ENCODE data around the gene C6orf62.

GRCh38 chr6:24753545-24753944 is 34.6 kb upstream of the C6orf62 start:
- TF ChIP-seq, protein P1, sequence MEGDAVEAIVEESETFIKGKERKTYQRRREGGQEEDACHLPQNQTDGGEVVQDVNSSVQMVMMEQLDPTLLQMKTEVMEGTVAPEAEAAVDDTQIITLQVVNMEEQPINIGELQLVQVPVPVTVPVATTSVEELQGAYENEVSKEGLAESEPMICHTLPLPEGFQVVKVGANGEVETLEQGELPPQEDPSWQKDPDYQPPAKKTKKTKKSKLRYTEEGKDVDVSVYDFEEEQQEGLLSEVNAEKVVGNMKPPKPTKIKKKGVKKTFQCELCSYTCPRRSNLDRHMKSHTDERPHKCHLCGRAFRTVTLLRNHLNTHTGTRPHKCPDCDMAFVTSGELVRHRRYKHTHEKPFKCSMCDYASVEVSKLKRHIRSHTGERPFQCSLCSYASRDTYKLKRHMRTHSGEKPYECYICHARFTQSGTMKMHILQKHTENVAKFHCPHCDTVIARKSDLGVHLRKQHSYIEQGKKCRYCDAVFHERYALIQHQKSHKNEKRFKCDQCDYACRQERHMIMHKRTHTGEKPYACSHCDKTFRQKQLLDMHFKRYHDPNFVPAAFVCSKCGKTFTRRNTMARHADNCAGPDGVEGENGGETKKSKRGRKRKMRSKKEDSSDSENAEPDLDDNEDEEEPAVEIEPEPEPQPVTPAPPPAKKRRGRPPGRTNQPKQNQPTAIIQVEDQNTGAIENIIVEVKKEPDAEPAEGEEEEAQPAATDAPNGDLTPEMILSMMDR (IDR thresholded peaks at IDR 0.05): no peak
- TF ChIP-seq POLR2A (IDR thresholded peaks at IDR 0.05): no peak

Data from adrenal gland (tissue), 5 donors.